ENCODE measurements around the gene CIBAR2. TPM values are rescaled to one million over a fixed set of nuclear protein-coding genes. Genes with fewer than 3 reads are reported as not detected.
A peak's percentile ranks its signal among the peaks of the same experiment; 100 is the strongest.

The CIBAR2 gene
- total and polyA plus RNA-seq, 10 donors, result 0.13 to 2.4 (median 0.35) TPM; not detected in 3

- Histone ChIP-seq H3K36me3 (no peaks in the 10 kb centered on the region), H3K27ac (peak overlapping the region; percentile 68 to 91 (median 88)), H3K27me3 (replicated peaks in 1 of 7) (peaks cover 0 to 36% (median 5%) of the 10 kb centered on the region in 7 donors), H3K4me3 (peak overlapping the region in 7 of 8 donors; percentile 15 to 65 (median 30)), H3K4me1 (peaks cover 8 to 73% (median 51%) of the 10 kb centered on the region in 6 donors), H3K9me3 (no peaks in the 10 kb centered on the region)
- DNase-seq, result no peak
- TF ChIP-seq CTCF (IDR thresholded peaks at IDR 0.05 in 8 of 11, conservative IDR thresholded peaks at IDR 0.05 in 3 of 11) (peak in 1 of 11 experiments; percentile 3), POLR2A (IDR thresholded peaks at IDR 0.05) (no peak), POLR2AphosphoS5 (IDR thresholded peaks at IDR 0.05) (peak; percentile 23 to 70 (median 65))
- 47 to 65% (median 60%) methylated on average over 16 to 17 of the region's 17 CpGs for WGBS, 5 donors
- intact Hi-C loops (cut with DNase I; ENCODE audit: low total_unique reads), result no loop called here
Observed at GRCh38 chr16:85136702-85137322, 24.5 kb upstream of the CIBAR2 start.

GRCh38 chr16:85136213-85136701, 24.0 kb upstream of the CIBAR2 start:
- no peaks in the 10 kb centered on the region for H3K36me3 ChIP-seq
- 13 to 23% (median 17%) methylated on average over 12 of the region's 12 CpGs for WGBS, 5 donors
- H3K27me3 ChIP-seq (replicated peaks in 1 of 7), result peaks cover 0 to 36% (median 5%) of the 10 kb centered on the region in 7 donors
- intact Hi-C loops (cut with DNase I; ENCODE audit: low total_unique reads), result no loop called here
- peaks cover 6 to 71% (median 49%) of the 10 kb centered on the region in 6 donors for H3K4me1 ChIP-seq
- TF ChIP-seq POLR2A (IDR thresholded peaks at IDR 0.05) (no peak), POLR2AphosphoS5 (IDR thresholded peaks at IDR 0.05) (peak in 1 of 3 donors; percentile 74)
- peak overlapping the region in 6 of 8 donors; percentile 15 to 65 (median 32) for H3K4me3 ChIP-seq
- no peaks in the 10 kb centered on the region for H3K9me3 ChIP-seq
- H3K27ac ChIP-seq, result peak overlapping the region; percentile 68 to 91 (median 88)
- DNase-seq, result no peak

- Histone ChIP-seq H3K4me1 (peaks cover 12 to 84% (median 60%) of the 10 kb centered on the region in 6 donors), H3K27ac (peak overlapping the region; percentile 40 to 91 (median 88))
- TF ChIP-seq POLR2A (IDR thresholded peaks at IDR 0.05) (no peak), CTCF (IDR thresholded peaks at IDR 0.05 in 8 of 11, conservative IDR thresholded peaks at IDR 0.05 in 3 of 11) (peak in 1 of 11 experiments; percentile 9), POLR2AphosphoS5 (IDR thresholded peaks at IDR 0.05) (peak; percentile 66 to 88 (median 85))
Observed at GRCh38 chr16:85134789-85135142, 22.5 kb upstream of the CIBAR2 start.

GRCh38 chr16:85134076-85134788, 22.0 kb upstream of the CIBAR2 start:
- peak; percentile 86 for DNase-seq
- Histone ChIP-seq H3K27ac (peak overlapping the region in 7 of 8 donors; percentile 43 to 91 (median 89)), H3K4me3 (peak overlapping the region in 1 of 8 donors; percentile 65), H3K27me3 (replicated peaks in 1 of 7) (peaks cover 0 to 32% (median 5%) of the 10 kb centered on the region in 7 donors), H3K4me1 (peaks cover 12 to 90% (median 62%) of the 10 kb centered on the region in 6 donors), H3K36me3 (no peaks in the 10 kb centered on the region), H3K9me3 (no peaks in the 10 kb centered on the region)
- TF ChIP-seq CTCF (IDR thresholded peaks at IDR 0.05 in 8 of 11, conservative IDR thresholded peaks at IDR 0.05 in 3 of 11) (no peak), POLR2A (IDR thresholded peaks at IDR 0.05) (no peak), POLR2AphosphoS5 (IDR thresholded peaks at IDR 0.05) (no peak)
- intact Hi-C loops (cut with DNase I; ENCODE audit: low total_unique reads), result no loop called here
- 75 to 84% (median 78%) methylated on average over 16 to 19 of the region's 19 CpGs for WGBS, 5 donors

More at GRCh38 chr16:85134789-85135142, 22.5 kb upstream of the CIBAR2 start:
- peak; percentile 82 for DNase-seq
- 38 to 52% (median 44%) methylated on average over 8 to 14 of the region's 14 CpGs for WGBS, 5 donors
- H3K9me3 ChIP-seq, result no peaks in the 10 kb centered on the region
- H3K27me3 ChIP-seq (replicated peaks in 1 of 7), result peaks cover 0 to 36% (median 5%) of the 10 kb centered on the region in 7 donors
- peak overlapping the region in 2 of 8 donors; percentile 6 to 65 for H3K4me3 ChIP-seq
- no peaks in the 10 kb centered on the region for H3K36me3 ChIP-seq
- intact Hi-C loops (cut with DNase I; ENCODE audit: low total_unique reads), result no loop called here
